ENCODE data around the gene ODAD3. TPM values are rescaled to one million over a fixed set of nuclear protein-coding genes. Genes with fewer than 3 reads are reported as not detected.

Gene ODAD3
- total RNA-seq, 4 donors from 2014 or later: 0.17 to 0.33 TPM; not detected in 2

GRCh38 chr19:11448923-11449554 lies 14.1 kb upstream of the ODAD3 start:
- TF ChIP-seq, protein P1, sequence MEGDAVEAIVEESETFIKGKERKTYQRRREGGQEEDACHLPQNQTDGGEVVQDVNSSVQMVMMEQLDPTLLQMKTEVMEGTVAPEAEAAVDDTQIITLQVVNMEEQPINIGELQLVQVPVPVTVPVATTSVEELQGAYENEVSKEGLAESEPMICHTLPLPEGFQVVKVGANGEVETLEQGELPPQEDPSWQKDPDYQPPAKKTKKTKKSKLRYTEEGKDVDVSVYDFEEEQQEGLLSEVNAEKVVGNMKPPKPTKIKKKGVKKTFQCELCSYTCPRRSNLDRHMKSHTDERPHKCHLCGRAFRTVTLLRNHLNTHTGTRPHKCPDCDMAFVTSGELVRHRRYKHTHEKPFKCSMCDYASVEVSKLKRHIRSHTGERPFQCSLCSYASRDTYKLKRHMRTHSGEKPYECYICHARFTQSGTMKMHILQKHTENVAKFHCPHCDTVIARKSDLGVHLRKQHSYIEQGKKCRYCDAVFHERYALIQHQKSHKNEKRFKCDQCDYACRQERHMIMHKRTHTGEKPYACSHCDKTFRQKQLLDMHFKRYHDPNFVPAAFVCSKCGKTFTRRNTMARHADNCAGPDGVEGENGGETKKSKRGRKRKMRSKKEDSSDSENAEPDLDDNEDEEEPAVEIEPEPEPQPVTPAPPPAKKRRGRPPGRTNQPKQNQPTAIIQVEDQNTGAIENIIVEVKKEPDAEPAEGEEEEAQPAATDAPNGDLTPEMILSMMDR (IDR thresholded peaks at IDR 0.05; ENCODE audit: low read depth): no peak

GRCh38 chr19:11448410-11448809 lies 13.5 kb upstream of the ODAD3 start:
- TF ChIP-seq, protein P1 (IDR thresholded peaks at IDR 0.05; ENCODE audit: low read depth): no peak

DNA sequence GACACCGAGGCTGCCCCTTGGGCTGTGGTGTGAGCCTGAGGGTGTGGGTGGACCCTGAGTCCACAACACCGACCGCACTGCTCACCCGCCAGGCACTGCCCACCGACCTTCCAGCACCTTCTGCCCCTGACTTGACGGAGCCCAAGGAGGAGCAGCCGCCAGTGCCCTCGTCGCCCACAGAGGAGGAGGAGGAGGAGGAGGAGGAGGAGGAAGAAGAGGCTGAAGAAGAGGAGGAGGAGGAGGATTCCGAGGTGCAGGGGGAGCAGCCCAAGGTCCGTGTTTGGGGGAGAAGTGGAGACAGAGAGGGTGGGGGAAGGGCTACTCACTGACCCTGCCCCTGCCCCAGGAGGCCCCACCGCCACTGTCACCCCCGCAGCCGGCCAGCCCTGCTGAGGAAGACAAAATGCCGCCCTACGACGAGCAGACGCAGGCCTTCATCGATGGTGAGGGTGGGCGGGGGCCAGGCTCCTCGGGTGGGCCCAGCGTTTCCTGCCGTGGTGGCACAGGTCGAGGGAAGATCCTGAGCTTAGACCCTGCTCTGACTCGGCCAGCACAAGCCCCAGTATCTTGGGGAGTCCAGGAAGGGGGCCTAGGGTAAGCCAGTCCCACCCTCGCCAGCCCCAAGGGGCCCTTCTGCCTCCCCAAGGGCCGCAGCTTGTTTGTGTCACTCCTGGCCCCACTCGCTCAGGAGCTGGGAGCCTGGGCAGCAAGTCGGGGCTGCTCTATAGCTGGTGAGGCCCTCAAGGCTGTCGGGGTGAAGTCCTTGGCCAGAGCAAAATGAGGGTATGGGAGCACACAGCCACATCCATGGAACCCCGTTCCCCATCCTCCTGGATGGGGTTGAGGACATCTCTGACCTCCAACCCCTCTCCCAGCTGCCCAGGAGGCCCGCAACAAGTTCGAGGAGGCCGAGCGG lies 12.7 kb upstream of the ODAD3 start:
- TF ChIP-seq, protein P1 (IDR thresholded peaks at IDR 0.05; ENCODE audit: low read depth): no peak

- TF ChIP-seq, protein P1 (IDR thresholded peaks at IDR 0.05; ENCODE audit: low read depth): no peak
Measured at GRCh38 chr19:11446652-11447301, 11.9 kb upstream of the ODAD3 start.

GRCh38 chr19:11446271-11446651 lies 11.3 kb upstream of the ODAD3 start:
- TF ChIP-seq, protein P1 (IDR thresholded peaks at IDR 0.05; ENCODE audit: low read depth): no peak

DNA sequence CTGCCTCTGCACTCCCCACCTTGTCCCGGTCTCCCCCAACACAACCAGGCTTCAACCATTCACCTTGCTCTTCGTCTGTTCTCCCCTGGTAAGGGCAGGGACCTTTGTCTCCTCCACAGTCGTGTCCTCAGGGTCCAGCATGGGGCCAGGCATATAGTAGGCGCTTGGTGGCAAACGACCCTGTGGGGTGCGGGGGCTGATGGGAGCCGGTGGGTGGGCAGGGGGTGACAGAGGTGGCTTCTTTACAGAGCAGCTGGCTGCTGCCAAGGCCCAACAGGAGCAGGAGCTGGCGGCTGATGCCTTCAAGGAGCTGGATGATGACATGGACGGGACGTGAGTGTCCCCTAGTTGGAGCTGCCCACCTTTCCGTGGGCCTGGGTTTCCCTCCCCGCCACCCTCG lies 10.2 kb upstream of the ODAD3 start:
- TF ChIP-seq, protein P1 (IDR thresholded peaks at IDR 0.05; ENCODE audit: low read depth): no peak

GRCh38 chr19:11444059-11444458 lies 9.1 kb upstream of the ODAD3 start:
- TF ChIP-seq, protein P1 (IDR thresholded peaks at IDR 0.05; ENCODE audit: low read depth): no peak

All from subcutaneous adipose tissue (tissue), 4 donors.